Kidney capillary endothelial cell (primary cell): Measurements from ENCODE around the gene SLF2.
"Not testable (repeated sequence)": the region's sequence is repeated elsewhere in the genome, so short reads cannot be mapped to it uniquely, and the experiment has no call there.

Experiments
- DNase-seq: peaks from one replicate; pipeline ENCODE4 v3.0.0-alpha.2; 2018; ENCODE audit warnings: low spot score

The SLF2 gene

GRCh38 chr10:100878291-100878910, 34.4 kb upstream of the SLF2 start:
- peak; percentile 69 for DNase-seq

DNA sequence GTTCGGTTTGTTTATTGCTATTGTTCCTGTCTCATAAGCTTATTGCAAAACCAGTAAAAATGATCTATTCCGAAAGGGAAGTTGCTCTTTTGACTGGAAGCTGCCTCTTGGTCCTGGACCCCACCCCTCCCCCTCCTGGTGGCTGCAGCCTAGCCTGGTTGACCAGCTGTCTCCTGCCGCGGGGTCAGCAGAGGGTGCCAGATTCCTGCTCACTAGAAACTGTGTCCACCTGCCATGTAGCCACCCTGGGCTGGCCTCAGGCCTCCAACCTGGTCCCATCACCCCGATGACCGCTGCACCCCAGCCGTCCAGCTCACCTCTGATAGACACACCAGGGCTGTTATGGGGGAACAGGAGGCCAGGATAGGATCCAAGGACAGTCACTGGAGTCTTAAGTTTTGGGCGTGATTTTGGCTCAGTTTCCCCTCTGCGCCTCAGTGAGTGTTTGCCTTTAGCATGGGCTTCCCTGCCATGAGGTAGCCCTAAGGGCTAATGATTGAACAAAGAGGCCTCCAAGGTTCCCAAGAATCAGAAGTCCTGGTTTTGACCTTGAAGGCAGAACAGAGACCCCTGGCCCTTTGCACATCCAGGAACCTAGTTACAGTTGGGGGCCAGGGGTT, 32.9 kb upstream of the SLF2 start:
- DNase-seq, result no peak

DNA sequence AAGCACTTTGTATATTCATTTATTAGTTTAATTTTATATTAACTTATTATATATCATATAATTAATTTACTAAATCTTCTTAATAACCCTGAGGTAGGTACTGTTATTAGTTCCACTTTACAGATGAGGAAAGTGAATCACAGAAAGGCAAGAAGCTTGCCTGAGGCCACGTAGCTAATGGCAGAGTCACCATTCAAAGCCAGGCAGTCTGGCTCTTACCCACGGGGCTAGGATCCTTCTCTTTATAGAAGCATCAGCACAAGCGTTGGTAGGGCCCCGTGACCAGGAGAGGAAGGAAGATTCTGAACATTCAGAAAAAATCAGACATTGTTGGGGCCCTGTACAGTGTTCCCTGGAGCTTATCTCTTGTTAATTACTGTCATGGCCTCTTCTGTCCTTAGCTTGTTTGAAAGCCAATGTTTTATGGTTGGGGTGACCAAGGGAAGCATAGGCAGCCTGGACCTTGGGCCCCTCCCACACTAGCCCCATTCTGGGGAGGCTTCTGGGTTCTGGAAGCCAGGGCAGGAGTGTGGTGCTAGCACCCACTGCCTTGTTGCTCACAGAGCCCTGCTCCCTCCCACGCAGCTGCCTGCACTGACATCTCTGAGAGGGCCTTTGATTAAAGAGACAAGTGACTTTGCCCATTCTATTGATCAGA, 31.1 kb upstream of the SLF2 start:
- no peak for DNase-seq

GRCh38 chr10:100882252-100882651, 30.5 kb upstream of the SLF2 start:
- DNase-seq, result no peak

GRCh38 chr10:100882671-100883311, 30.0 kb upstream of the SLF2 start:
- DNase-seq, result peak; percentile 10

GRCh38 chr10:100883312-100883821, 29.4 kb upstream of the SLF2 start:
- no peak for DNase-seq

DNA sequence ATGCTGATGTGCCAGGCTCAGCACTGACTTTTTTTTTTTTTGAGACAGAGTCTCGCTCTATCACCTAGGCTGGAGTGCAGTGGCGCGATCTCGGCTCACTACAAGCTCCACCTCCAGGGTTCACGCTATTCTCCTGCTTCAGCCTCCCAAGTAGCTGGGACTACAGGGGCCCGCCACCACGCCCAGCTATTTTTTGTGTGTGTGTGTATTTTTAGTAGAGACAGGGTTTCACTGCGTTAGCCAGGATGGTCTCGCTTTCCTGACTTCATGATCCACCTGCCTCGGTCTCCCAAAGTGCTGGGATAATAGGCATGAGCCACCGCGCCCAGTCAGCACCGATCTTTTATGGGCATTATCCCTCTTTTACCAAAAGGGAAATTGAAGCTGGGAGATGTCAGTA, 27.2 kb upstream of the SLF2 start:
- DNase-seq, result not testable (repeated sequence)

- DNase-seq, result no peak
Observed at GRCh38 chr10:100886091-100886490, 26.7 kb upstream of the SLF2 start.

DNA sequence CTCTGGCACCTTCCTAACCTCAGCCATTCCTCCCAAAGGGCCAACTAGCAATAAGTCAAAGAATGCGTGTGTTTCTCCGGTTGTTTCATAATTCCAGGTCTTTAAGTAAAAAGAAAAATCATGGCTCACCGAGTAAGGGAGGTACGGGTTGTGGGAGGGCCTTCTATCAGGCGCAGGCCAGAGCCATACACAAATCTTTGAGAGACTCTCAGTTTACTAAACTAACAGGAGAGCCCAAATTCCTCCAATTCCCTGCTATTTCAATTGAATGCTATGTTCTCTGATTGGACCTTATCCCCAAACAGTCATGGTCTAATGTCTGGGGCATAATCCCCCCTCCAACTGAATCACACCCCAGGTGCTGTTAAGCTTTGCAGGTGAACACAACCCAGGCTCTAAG, 26.2 kb upstream of the SLF2 start:
- DNase-seq, result no peak

GRCh38 chr10:100886963-100887362, 25.8 kb upstream of the SLF2 start:
- DNase-seq, result no peak

DNA sequence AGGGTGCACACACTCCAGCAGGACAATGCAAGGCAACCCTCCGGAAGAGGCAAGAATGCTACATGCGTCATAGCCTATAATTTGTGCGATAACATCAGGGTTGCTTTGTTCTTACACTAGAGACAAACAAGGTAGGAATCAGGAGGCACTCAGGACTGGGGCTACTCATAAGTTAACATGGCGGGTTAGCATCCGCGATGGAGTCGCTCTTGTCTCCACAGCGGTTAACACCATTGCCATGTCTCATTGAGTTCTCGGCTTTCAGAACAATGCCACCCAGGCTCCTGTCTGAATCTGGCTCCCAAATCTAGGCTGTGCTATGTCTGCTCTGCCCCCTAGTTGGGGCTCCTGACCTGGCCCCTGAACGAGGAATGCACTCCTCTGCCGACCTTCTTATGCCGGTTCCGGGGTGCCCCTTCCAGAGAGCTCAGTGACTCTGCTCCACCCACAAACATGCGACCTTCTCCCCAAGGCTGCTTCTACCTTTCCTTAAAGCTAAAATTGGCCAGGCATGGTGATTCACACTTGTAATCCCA, 24.9 kb upstream of the SLF2 start:
- no peak for DNase-seq

DNA sequence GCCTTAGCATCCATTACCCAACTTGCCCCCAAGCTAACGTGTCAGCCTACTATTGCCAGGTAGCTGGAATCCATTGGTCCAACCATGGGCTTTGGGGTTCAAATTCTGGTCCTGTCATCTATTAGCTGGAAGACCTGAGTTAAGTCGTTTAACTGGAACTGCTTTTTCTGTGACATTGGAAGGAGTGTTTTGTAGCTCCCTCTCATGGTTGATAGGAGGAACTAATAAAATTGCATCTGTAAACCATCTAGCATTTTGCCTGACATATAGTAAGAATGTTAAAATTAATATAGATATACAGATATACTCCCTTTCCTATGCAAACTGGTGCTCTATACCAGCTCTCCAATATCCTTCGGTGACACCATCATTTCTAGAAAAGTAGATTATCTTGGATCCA, 23.8 kb upstream of the SLF2 start:
- no peak for DNase-seq

DNA sequence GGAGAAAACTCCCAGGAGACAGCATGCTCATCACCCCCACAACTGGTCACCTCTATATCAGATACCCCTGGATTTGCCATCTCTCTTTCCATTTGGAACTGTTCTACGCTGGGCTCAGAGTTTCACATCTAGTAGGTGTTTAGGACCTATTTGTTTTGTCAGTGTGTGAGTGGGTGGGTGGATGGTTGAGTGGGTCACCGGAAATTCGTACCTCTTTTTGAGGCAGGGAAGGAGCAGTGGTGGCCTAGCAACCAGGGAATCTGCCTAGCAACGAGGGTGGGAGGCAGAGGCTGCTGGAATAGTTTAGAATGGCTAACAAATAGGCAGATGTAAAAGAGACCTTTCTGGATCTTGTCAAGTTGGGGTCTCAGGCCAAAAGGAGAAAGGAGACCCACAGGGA, 23.2 kb upstream of the SLF2 start:
- DNase-seq, result no peak

DNA sequence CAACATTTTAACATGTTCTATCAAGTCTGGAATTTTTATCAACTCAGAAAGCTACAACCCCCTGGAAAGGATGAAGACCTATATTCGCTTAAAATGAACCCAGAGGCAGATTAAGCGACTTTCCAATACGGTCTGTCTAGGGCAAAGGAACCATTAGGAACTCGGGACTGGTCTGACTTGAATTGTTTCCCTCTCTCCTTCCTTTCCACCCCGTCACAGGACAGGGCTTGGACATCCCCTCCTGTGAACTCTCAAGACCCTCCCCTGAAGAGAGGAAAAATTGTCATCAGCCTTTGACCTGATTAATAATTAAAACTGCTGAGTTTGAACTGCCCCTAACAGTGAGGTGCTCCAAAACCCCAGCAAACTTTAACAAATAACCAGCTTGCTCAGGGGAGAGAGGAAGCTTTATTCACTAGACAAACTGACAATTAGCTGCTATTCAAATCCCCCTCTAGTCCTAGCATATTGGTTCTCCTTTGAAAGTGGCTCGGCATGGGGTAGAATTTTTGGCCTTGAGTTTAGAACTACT, 22.6 kb upstream of the SLF2 start:
- DNase-seq, result no peak

DNA sequence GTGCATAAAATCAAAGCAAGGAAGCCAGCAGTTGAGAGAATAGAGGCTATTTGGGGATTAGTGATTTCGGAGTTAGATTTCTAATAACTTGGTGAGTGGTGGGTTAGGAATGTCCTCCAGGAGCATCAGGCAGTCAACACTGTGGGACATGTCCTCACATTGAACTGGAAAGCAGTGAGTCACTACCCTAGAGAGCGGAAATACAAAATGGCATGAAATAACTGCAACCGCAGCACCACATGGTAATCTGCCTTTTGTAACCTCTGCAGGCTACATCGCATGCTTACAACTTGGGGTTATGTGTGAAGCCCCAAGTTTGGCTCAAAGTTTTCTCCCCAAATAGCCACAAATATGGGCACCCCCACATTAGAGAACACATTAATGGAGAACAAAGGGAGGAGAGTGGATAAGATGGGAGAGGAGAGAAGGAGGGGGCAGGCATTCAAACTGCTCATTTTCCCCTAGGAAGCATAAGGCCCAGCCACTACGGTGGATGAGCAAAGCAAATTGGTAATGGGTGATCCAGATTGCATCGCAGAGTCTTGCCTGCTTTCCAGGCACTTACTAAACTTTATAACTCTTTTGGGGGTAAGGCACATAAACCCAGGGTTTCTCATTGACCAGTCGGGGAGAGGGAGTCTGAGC, 22.0 kb upstream of the SLF2 start:
- DNase-seq, result peak; percentile 70

DNA sequence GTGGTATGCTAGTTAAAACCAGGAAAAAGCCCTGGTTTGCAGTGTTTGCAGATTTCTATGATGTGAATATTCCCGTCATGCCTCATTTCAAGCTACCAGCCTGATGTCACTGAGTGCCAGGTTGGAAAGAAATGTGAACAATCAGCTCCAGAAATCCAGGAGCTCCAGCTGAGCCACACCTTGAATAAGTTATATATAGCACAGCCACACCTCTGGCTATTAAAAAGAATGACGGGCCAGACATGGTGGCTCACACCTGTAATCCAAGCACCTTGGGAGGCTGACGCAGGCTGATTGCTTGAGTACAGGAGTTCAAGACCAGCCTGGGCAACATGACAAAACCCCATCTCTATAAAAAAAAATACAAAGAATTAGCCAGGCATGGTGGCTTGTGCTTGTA, 18.7 kb upstream of the SLF2 start:
- DNase-seq, result no peak

DNA sequence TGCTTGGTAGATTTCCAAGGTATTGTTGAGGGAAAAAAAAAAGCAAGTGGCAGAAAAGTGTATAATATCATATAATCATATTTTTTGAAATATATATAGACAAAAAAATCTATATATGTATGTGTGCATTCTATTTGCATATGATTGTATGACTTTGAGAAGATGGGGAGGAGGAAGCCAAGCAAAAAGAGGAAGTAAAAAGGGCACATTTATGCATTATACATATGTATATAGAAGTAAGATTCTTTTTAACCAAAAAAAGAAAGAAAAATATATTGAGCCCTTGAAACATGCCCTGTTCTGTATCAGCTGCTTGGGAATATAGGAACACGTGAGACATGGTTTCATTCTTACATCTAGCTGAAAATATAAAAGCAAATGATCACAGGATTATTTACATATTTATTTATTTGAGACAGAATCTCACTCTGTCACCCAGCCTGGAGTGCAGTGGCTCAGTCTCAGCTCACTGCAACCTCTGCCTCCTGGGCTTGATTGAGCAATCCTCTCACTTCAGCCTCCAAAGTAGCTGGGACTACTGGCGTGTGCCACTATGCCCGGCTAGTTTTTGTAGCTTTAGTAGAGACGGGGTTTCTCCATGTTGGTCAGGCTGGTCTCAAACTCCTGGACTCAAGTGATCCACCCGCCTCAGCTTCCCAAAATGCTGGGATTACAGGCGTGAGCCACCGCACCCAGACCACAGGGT, 18.0 kb upstream of the SLF2 start:
- no peak for DNase-seq

DNA sequence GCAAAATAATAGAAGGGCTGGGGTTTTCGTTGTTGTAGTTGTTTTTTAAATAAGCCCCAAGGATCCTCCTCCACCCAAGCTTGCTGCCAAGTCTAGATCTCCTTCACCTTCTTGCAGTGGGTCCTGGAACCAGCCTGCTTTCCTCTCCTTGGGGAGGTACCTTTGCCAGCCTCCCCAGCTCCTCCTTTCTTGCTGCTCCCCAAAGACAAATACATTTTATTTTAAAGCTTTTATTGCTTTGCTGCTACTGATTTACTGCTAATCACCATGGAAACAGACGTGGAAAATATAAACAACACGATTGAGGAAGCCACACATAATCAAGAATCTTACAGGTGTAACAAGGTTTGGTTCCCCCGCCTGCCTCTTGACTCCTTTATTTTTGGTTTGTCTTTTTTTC, 17.4 kb upstream of the SLF2 start:
- no peak for DNase-seq

- no peak for DNase-seq
Observed at GRCh38 chr10:100895896-100896295, 16.9 kb upstream of the SLF2 start.

DNA sequence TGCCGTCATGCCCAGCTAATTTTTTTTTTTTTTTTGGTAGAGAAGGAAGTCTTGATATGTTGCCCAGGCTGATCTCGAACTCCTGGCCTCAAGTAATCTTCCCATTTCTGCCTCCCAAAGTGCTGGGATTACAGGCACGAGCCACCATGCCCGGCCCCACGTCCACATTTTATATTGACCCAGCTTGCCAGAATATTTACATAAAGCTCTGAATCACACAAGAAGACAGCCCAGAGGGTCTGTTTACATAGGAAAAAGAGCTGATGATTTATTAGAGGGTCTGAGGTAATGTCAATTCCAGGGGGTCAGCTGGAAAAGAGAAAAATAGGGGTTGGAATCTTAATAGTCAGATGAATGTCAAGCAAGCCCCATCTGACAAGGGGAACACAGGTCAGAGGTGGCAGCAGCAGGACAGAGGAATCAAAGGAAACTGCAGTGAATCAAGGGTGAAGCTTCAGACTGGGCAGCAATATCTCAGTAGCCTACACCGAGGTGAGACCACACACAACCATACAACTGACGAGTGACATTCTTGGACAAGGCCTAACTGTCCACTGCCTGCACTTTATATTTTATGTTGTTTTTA, 15.8 kb upstream of the SLF2 start:
- DNase-seq, result no peak

DNA sequence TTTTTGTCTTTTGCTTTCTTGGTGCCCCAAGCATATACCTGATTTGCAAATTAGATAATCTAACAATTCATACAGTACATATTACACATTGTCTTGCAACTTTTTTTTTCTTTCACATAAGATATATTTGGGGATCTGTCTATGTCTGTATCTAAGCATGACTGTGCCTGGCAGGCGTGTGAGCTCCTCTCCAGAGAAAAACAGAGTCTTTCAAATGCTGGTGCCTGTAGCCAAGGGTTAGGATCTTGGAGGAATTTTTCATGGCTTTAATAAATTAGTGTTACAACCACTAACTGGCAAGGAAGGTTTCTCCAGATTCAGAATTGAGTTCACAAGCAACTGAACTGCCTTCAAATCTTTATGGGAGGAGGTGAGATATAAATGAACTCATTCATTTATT, 14.8 kb upstream of the SLF2 start:
- no peak for DNase-seq
